ENCODE data around the gene PDZD8. TPM values are rescaled to one million over a fixed set of nuclear protein-coding genes. Genes with fewer than 3 reads are reported as not detected.

PDZD8 gene
- total RNA-seq, 2 donors from 2014 or later = 53.3 to 60.1 TPM

GRCh38 chr10:117365612-117366011 is 9.6 kb downstream of the PDZD8 start:
- Histone ChIP-seq H3K36me3 (ENCODE audit: control insufficient read depth, insufficient read depth, low read length) (no peaks in the 10 kb centered on the region), H3K27ac (ENCODE audit: low read depth, low read length) (no peak overlapping the region), H3K27me3 (ENCODE audit: control insufficient read depth, insufficient read depth, low read length, poor library complexity, severe bottlenecking) (no peaks in the 10 kb centered on the region), H3K9ac (ENCODE audit: extremely low read depth, low read length, poor library complexity, severe bottlenecking) (no peak overlapping the region), H3K4me3 (ENCODE audit: low read length) (no peak overlapping the region), H3K9me3 (ENCODE audit: control insufficient read depth, low read length) (no peaks in the 10 kb centered on the region), H3K4me1 (ENCODE audit: control insufficient read depth, insufficient read depth, low read length) (no peaks in the 10 kb centered on the region)
- Mint-ChIP-seq H3K36me3 (ENCODE audit: low read depth) (peaks cover 9% of the 10 kb centered on the region), H3K9me3 (no peaks in the 10 kb centered on the region), H3K4me3 (no peak overlapping the region), H3K27ac (no peak overlapping the region), H3K4me1 (peaks cover 21% of the 10 kb centered on the region), H3K27me3 (ENCODE audit: insufficient read depth) (no peaks in the 10 kb centered on the region)
- TF ChIP-seq CTCF (conservative IDR thresholded peaks at IDR 0.05) = no peak
- WGBS, 2 experiments (ENCODE audit: insufficient coverage in 1 of 2, insufficient read length in 1 of 2) = 89% methylated on average over 2 of the region's 2 CpGs; no CpG with 5 or more reads in 1 of the 2 experiments
- no peak for DNase-seq

GRCh38 chr10:117364110-117364960 is 10.9 kb downstream of the PDZD8 start:
- Histone ChIP-seq H3K27ac (ENCODE audit: low read depth, low read length) (no peak overlapping the region), H3K27me3 (ENCODE audit: control insufficient read depth, insufficient read depth, low read length, poor library complexity, severe bottlenecking) (no peaks in the 10 kb centered on the region), H3K9ac (ENCODE audit: extremely low read depth, low read length, poor library complexity, severe bottlenecking) (no peak overlapping the region), H3K4me1 (ENCODE audit: control insufficient read depth, insufficient read depth, low read length) (no peaks in the 10 kb centered on the region), H3K36me3 (ENCODE audit: control insufficient read depth, insufficient read depth, low read length) (no peaks in the 10 kb centered on the region), H3K9me3 (ENCODE audit: control insufficient read depth, low read length) (no peaks in the 10 kb centered on the region), H3K4me3 (ENCODE audit: low read length) (no peak overlapping the region)
- Mint-ChIP-seq H3K4me1 (peaks cover 23% of the 10 kb centered on the region), H3K27me3 (ENCODE audit: insufficient read depth) (no peaks in the 10 kb centered on the region), H3K36me3 (ENCODE audit: low read depth) (peaks cover 5% of the 10 kb centered on the region), H3K9me3 (no peaks in the 10 kb centered on the region), H3K27ac (no peak overlapping the region), H3K4me3 (no peak overlapping the region)
- DNase-seq = no peak
- TF ChIP-seq CTCF (conservative IDR thresholded peaks at IDR 0.05) = no peak
- 84% methylated on average over 5 of the region's 6 CpGs; no CpG with 5 or more reads in 1 of the 2 experiments for WGBS, 2 experiments (ENCODE audit: insufficient coverage in 1 of 2, insufficient read length in 1 of 2)

GRCh38 chr10:117363028-117363427 is 12.2 kb downstream of the PDZD8 start:
- Histone ChIP-seq H3K9me3 (ENCODE audit: control insufficient read depth, low read length) (no peaks in the 10 kb centered on the region), H3K36me3 (ENCODE audit: control insufficient read depth, insufficient read depth, low read length) (no peaks in the 10 kb centered on the region), H3K27me3 (ENCODE audit: control insufficient read depth, insufficient read depth, low read length, poor library complexity, severe bottlenecking) (no peaks in the 10 kb centered on the region), H3K4me1 (ENCODE audit: control insufficient read depth, insufficient read depth, low read length) (no peaks in the 10 kb centered on the region), H3K27ac (ENCODE audit: low read depth, low read length) (no peak overlapping the region), H3K4me3 (ENCODE audit: low read length) (no peak overlapping the region), H3K9ac (ENCODE audit: extremely low read depth, low read length, poor library complexity, severe bottlenecking) (no peak overlapping the region)
- Mint-ChIP-seq H3K27ac (no peak overlapping the region), H3K36me3 (ENCODE audit: low read depth) (peaks cover 4% of the 10 kb centered on the region), H3K4me3 (no peak overlapping the region), H3K27me3 (ENCODE audit: insufficient read depth) (no peaks in the 10 kb centered on the region), H3K4me1 (peaks cover 23% of the 10 kb centered on the region), H3K9me3 (no peaks in the 10 kb centered on the region)
- no peak for TF ChIP-seq CTCF (conservative IDR thresholded peaks at IDR 0.05)
- no peak for DNase-seq
- no CpG with 5 or more reads among the region's 2 CpGs for WGBS, 2 experiments (ENCODE audit: insufficient coverage in 1 of 2, insufficient read length in 1 of 2)

All from endodermal cell (in vitro differentiated cells).